ENCODE data around the gene EIF5B. TPM values are rescaled to one million over a fixed set of nuclear protein-coding genes. Genes with fewer than 3 reads are reported as not detected.
"Not testable (repeated sequence)": the region's sequence is repeated elsewhere in the genome, so short reads cannot be mapped to it uniquely, and the experiment has no call there.

EIF5B gene
- polyA plus RNA-seq, 3 donors: 16.5 to 31.9 (median 25.3) TPM

- H3K27ac ChIP-seq (ENCODE audit: low read depth, low read length): no peak overlapping the region
- WGBS, 3 donors: 82 to 94% (median 89%) methylated on average over 1 of the region's 1 CpG
Measured at GRCh38 chr2:99354070-99354469, 16.9 kb downstream of the EIF5B start.

- H3K27ac ChIP-seq (ENCODE audit: low read depth, low read length): not testable (repeated sequence)
- WGBS, 3 donors: 95 to 98% (median 97%) methylated on average over 8 of the region's 8 CpGs
Measured at GRCh38 chr2:99354825-99355224, 17.6 kb downstream of the EIF5B start.

GRCh38 chr2:99356853-99357252 lies 19.7 kb downstream of the EIF5B start:
- H3K27ac ChIP-seq (ENCODE audit: low read depth, low read length): no peak overlapping the region

DNA sequence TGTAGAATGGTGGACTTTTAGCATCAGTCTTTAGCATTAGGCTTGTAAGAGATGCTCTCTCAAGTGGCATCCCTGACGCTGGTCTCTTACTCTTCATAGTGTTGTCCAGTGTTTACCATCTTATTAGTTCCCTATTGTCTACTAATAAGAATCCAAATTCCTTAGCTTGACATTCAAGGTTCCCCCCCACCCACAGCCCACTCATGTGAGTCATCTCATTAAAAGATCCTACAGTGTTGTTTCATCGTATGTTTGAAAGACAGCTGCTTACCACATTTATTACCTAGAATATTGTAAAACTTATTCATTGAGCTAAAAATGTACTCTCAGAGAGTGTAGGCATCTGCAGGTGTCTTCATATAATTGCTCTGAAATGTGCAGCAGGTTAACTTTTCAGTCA lies 28.5 kb downstream of the EIF5B start:
- 50 to 77% (median 74%) methylated on average over 2 of the region's 2 CpGs for WGBS, 3 donors
- no peak overlapping the region for H3K27ac ChIP-seq (ENCODE audit: low read depth, low read length)

DNA sequence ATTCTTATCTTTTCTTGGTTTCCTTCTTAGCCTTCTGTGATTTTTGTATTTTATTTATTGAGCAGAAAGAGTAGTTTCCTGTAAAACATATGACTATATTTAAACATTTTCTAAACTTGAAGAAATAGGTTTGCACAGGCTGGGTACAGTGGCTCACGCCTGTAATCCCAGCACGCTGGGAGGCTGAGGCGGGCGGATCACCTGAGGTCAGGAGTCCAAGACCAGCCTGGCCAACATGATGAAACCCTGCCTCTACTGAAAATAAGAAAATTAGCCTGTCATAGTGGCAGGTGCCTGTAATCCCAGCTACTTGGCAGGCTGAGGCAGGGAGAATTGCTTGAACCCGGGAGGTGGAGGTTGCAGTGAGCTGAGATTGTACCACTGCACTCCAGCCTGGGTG lies 31.7 kb downstream of the EIF5B start:
- WGBS, 3 donors: 97 to 99% (median 97%) methylated on average over 5 of the region's 5 CpGs
- not testable (repeated sequence) for H3K27ac ChIP-seq (ENCODE audit: low read depth, low read length)

DNA sequence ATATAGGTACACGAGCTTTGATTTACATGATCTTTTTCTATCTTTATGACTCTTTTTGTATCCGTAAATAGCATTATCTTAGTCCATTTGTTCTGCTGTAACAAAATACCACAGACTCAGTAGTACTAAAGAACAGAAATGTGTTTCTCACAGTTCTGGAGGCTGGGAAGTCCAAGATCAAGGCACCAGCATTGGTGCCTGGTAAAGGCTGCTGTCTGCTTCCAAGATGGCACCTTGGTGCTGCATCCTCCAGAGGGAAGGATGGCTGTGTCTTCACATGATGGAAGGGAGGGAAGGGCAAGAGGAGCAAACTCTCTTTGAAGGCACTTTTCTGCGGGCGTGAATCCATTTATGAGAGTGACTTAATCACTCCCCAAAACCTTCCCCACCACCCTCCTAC lies 36.0 kb downstream of the EIF5B start:
- WGBS, 3 donors: 97 to 99% (median 99%) methylated on average over 4 of the region's 4 CpGs
- H3K27ac ChIP-seq (ENCODE audit: low read depth, low read length): no peak overlapping the region

- H3K27ac ChIP-seq (ENCODE audit: low read depth, low read length): no peak overlapping the region
Measured at GRCh38 chr2:99374747-99375146, 37.6 kb downstream of the EIF5B start.

- 90 to 93% (median 92%) methylated on average over 7 of the region's 7 CpGs for WGBS, 3 donors
- no peak overlapping the region for H3K27ac ChIP-seq (ENCODE audit: low read depth, low read length)
Measured at GRCh38 chr2:99376254-99376864, 39.2 kb downstream of the EIF5B start.

DNA sequence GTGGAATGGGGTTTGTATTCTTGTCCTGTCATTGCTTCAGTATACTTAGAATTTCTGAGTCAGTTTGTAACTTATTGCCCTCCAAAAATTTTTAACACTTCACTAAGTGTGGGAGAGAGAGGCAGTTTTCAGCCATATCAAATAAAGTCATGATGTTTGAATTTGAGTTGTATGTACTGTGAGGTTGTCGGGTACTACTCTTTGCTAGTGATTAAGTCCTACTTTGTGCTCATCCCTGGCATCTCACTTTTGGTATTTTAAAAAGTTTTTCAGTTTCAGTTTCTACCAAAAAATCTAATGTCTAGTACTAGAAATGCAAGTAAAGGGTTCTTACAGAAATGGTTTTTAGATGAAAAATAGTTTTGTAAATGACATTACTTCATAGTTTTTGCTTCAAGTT lies 40.7 kb downstream of the EIF5B start:
- H3K27ac ChIP-seq (ENCODE audit: low read depth, low read length): no peak overlapping the region
- WGBS, 3 donors: 92 to 96% (median 93%) methylated on average over 1 of the region's 1 CpG

GRCh38 chr2:99380376-99381010 lies 43.3 kb downstream of the EIF5B start:
- no peak overlapping the region for H3K27ac ChIP-seq (ENCODE audit: low read depth, low read length)
- 93 to 94% (median 94%) methylated on average over 3 of the region's 3 CpGs for WGBS, 3 donors

- no peak overlapping the region for H3K27ac ChIP-seq (ENCODE audit: low read depth, low read length)
- WGBS, 3 donors: 95 to 99% (median 99%) methylated on average over 2 of the region's 2 CpGs
Measured at GRCh38 chr2:99382143-99382542, 45.0 kb downstream of the EIF5B start.

- no peak overlapping the region for H3K27ac ChIP-seq (ENCODE audit: low read depth, low read length)
- WGBS, 3 donors: 94 to 97% (median 96%) methylated on average over 2 of the region's 2 CpGs
Measured at GRCh38 chr2:99386011-99386410, 48.8 kb downstream of the EIF5B start.

DNA sequence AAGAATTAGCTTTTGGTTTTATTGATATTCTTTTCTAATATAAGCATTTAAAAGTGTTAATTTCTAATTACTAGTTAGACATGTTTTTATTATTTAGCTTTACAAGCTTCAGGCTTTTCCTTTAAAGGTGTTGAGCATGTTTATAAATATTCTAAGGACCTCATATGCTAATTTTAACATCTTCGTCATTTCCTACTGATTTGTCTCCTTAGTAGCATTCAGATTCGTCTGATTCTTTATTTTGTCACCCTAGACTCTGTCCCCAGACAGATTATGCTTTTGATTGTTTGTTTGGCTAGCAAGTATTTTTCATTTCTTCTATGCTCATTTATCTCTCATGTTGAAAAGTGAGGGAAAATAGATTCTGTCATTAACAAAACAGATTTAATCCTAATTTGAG lies 51.7 kb downstream of the EIF5B start:
- H3K27ac ChIP-seq (ENCODE audit: low read depth, low read length): no peak overlapping the region

DNA sequence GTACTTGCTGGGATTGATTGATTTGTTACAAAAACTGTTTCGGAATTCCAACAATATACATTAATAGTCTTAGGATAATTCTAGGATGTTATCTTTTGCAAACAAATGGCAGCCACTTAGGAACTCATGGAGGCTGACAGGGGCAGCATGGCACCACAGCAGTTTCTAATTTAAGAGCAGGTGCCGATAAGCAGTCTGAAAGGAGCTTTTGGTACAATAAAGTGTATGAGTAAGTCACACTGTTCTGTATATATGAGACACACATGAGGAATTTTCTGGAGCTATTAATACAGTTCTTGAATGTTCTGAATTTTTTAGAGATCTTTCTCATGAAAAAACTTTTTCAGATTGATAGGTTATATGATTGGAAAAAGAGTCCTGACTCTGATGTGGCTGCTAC lies 52.2 kb downstream of the EIF5B start:
- 25 to 77% (median 74%) methylated on average over 2 of the region's 2 CpGs for WGBS, 3 donors
- H3K27ac ChIP-seq (ENCODE audit: low read depth, low read length): no peak overlapping the region

More for the DNA sequence above, 51.7 kb downstream of the EIF5B start:
- WGBS, 3 donors: 73 to 82% (median 80%) methylated on average over 2 of the region's 2 CpGs

- no peak overlapping the region for H3K27ac ChIP-seq (ENCODE audit: low read depth, low read length)
- WGBS, 3 donors: 92 to 95% (median 94%) methylated on average over 3 of the region's 3 CpGs
Measured at GRCh38 chr2:99389946-99390345, 52.8 kb downstream of the EIF5B start.

DNA sequence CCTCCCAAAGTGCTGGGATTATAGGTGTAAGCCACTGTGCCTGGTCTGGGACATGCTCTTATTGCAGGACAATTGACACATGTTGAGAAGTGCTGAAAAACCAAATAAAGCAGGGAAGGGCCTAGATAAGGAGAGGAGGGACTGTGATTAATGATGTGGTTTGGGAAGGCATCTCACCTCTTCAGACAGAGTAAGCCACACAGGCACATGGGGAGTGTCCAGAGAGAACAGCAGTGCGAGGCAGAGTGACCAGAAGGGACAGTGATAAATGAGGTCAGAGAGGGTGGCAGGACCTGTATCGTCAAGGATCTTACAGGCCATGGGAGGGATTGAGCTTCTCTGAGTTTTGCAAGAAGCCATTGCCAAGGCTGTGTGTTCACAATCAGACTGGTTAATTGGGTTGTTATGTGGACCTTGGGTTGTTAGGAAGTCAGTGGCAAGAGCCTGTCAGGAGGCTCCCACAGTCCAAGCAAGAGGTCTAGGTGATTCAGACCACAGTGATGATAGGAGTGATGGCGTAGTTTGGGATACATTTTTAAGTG lies 58.5 kb downstream of the EIF5B start:
- H3K27ac ChIP-seq (ENCODE audit: low read depth, low read length): no peak overlapping the region
- WGBS, 3 donors: 89 to 93% (median 92%) methylated on average over 3 of the region's 3 CpGs

DNA sequence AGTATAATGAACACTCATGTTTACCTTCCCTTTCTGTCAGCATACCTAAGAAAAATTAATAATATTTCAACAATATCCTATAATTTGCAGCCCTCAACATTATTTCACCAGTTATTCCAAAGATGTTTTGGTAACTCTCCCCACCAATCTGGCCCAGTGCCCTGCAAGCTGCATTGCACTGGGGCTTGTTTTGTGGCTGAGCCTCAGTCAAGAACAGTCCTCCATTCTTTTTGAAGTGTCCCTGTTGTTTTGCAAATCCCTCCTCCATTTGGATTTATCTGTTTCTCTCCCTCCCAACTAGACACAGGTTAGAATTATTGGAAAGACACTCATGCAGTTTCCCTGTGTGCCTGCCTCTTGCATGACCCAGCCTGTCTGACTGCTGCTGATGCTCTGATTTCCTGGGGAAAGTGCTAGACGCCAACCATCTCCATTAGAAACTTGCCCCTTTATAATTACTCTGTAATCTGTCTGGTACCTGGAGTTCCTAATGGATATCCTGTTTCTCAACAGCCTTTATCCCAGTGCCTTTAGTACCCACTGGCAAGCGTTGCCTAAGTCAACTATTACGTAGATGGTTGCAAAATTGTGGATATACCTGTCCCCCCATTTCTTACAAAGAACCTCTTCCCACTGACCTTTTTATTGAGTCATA lies 60.2 kb downstream of the EIF5B start:
- no peak overlapping the region for H3K27ac ChIP-seq (ENCODE audit: low read depth, low read length)
- 63 to 89% (median 79%) methylated on average over 3 of the region's 3 CpGs for WGBS, 3 donors

GRCh38 chr2:99398303-99398702 lies 61.1 kb downstream of the EIF5B start:
- no peak overlapping the region for H3K27ac ChIP-seq (ENCODE audit: low read depth, low read length)

GRCh38 chr2:99399063-99399462 lies 61.9 kb downstream of the EIF5B start:
- H3K27ac ChIP-seq (ENCODE audit: low read depth, low read length): no peak overlapping the region
- WGBS, 3 donors: 67 to 89% (median 88%) methylated on average over 5 of the region's 5 CpGs

More at GRCh38 chr2:99398303-99398702, 61.1 kb downstream of the EIF5B start:
- 91 to 93% (median 92%) methylated on average over 5 of the region's 5 CpGs for WGBS, 3 donors

DNA sequence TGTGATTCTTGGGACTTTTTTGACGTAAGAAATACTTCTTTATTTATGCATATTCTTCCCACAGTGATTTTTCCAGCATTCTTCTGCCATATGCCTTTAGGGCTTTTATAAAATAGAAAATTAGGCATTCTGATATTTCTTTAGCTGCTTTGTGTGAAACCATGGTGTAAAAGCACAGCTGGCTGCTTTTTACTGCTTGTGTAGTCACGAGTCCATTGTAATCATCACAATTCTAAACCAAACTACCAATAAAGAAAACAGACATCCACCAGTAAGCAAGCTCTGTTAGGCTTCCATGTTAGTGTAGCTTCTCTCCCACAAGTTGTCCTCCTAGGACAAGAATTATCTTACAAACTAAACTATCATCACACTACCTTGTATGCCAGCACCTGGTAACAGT lies 62.6 kb downstream of the EIF5B start:
- WGBS, 3 donors: 86 to 91% (median 89%) methylated on average over 2 of the region's 2 CpGs
- no peak overlapping the region for H3K27ac ChIP-seq (ENCODE audit: low read depth, low read length)

Measured in adipose tissue (tissue), 3 donors.